Measurements from ENCODE around the gene NAAA.
"Not testable (repeated sequence)": the region's sequence is repeated elsewhere in the genome, so short reads cannot be mapped to it uniquely, and the experiment has no call there.

The NAAA gene

DNA sequence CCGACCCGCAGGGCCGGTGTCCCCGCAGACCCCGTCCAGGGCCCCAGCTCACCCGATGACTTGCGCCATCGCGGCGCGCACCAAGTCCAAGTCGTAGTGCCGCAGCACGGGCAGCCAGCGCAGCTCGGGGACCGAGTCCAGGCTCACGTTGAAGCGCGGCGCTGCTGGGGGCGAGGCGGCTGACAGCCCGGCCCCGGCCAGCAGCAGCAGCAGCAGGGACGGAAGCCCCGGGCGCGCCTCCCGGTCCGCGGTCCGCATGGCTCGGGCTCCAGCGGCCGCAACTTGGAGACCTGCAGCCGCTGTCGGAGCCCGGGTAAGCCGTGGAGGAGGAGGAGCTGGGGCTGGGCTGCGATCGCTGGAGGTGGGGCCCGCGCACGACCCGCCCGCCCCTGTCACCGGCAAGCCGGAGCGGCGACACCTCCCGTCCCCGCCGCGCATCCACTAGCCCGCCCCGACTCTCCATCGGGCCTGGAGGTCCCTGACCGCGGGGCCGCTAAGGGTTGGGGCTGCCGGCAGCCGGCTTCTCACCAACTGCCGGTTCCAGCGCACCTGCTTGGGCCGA, at the start of gene NAAA:
Gene NAAA, minus strand, starts transcription at position 322 of the 562 bp plus-strand sequence. Its CDS starts 64 bp downstream, at position 258.
- DNase-seq: peak; percentile 79

DNA sequence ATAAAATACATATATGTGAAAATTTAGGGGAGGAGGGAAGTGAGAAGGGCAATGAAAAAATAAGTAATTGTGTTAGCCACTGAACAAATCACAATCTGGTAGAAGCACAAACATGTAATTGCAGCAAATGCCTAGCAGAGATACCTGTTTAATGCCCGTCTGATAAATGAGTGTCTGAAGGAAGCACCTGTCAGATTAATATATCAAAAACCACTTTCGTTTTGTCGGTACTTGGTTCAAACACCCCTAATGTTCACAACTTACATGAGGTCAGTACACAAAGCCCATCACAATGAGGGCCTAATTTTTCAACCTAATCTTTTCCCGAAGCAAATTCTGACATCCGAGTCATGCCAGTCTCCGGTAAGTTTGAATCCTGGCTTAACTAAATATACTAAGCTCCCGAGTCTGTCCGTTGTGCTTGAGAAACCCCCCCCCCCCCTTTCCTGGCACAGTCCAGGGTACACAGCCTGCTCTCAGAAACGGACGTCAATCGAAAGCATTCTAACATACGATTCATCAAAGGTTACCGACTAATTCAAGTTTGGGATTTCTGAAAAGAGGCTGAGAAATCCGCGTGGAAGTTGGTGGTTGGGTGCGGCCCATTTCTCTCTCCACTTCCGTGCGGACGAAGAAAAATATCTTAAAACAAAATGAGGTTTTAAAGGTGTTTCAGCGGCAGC, 49.2 kb upstream of the NAAA start:
- DNase-seq: no peak

- DNase-seq: no peak
Measured at GRCh38 chr4:75985116-75985515, 44.3 kb upstream of the NAAA start.

DNA sequence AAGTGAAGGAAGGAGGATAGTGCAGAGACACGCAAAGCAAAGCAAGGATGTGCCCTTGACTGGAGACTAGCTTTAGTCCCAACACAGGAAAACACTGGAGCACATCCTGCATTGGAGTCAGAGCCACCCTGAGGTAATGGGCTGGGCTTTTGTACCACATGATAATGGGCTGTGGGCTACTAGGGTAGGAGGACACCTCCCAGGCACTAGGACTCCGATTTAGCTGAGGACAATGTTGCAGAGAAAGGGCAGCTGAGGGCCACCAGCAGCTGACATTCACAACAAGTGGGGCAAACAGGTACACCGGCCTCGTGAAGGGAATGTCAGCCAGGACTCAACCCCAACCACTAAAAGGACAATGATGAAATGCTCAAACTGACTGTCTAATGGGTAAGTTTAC, 39.8 kb upstream of the NAAA start:
- no peak for DNase-seq

DNA sequence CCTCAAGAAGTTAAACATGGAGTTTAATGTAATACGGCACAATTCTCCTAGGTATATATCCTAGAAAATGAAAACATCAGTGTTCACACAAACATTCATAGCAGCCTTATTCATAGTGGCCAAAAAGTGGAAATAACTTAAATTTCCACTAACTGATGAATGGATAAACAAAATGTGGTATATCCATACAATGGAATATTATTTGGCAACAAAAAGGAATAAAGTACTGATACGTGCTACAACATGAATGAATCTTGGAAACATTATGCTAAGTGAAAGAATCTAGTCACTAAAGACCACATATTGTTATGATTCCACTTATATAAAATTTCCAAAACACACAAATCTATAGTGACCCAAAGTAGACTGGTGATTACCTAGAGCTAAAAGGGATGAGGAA, 35.4 kb upstream of the NAAA start:
- no peak for DNase-seq

DNA sequence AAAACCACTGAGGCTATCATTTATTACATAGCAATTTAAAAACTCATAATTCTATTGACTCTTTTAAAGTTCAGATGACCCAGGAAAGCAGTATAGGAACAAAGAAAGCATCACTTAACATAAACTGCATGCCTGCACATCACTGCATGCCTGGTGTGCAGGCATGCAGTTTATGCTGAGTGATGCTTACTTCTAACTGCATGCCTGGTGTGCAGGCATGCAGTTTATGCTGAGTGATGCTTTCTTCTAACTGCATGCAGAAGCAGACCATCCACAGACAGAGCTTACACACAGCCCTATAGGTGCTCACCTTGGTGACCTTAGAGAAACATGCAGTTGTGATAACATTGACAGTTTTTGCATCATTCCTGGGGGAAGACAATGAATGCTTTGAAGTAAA, 33.0 kb upstream of the NAAA start:
- DNase-seq: no peak

GRCh38 chr4:75968084-75968483, 27.3 kb upstream of the NAAA start:
- DNase-seq: no peak

GRCh38 chr4:75963558-75963957, 22.7 kb upstream of the NAAA start:
- no peak for DNase-seq

DNA sequence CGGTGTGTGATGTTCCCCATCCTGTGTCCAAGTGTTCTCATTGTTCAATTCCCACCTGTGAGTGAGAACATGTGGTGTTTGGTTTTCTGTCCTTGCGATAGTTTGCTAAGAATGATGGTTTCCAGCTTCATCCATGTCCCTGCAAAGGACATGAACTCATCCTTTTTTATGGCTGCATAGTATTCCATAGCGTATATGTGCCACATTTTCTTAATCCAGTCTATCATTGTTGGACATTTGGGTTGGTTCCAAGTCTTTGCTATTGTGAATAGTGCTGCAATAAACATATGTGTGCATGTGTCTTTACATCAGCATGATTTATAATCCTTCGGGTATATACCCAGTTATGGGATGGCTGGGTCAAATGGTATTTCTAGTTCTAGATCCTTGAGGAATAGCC, 21.3 kb upstream of the NAAA start:
- DNase-seq: not testable (repeated sequence)

DNA sequence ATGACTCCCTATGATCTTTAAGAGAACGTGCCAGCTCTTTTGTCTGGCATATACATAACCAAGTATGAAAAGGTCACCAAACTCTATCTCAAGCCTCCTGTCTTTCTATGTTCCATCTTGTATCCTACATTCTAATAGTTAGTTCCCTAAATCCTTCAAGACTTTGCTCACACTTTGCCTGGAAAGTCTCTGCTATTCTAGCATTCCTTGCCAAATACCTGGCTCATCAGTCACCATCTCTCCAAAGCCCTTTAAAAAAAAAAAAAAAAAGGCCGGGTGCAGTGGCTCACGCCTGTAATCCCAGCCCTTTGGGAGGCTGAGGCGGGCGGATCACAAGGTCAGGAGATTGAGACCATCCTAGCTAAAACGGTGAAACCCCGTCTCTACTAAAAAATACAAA, 17.7 kb upstream of the NAAA start:
- DNase-seq: not testable (repeated sequence)

DNA sequence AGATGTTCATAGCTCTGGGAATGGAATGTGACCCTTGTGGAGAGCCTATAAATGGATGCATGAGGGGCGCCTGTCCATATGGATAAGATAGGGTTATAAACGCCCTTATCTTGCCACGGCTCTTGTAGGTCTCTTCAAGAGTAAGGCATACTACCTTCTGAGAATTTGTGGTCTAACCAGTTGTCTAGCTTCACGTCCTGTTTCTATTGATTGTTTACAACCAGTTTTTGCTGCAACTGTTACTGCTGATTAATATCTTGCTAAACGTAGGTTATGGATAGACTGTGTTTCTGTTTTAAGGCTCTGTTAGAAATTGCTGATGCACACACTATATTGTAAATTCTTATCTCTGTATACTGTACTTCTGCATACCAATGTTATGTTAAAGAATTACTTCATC, 14.0 kb upstream of the NAAA start:
- DNase-seq: not testable (repeated sequence)

DNA sequence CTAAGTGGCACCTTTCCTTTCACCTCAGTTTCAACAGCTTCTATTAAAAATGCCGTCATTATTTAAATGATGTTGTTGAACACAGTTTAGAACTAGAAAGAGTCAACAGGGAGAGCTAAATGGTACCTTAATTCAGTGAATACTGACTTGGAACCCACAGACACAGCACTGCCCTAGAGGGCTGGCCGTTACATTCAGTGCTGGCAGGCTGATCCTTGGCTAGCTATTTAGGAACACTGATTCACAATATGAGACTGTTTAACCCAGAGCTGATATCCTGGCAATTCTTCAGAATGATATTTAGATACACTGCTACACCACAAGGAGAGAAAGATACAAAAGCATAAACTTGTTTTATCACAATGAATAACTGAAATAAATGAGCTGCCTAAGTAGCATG, 12.7 kb upstream of the NAAA start:
- DNase-seq: no peak

DNA sequence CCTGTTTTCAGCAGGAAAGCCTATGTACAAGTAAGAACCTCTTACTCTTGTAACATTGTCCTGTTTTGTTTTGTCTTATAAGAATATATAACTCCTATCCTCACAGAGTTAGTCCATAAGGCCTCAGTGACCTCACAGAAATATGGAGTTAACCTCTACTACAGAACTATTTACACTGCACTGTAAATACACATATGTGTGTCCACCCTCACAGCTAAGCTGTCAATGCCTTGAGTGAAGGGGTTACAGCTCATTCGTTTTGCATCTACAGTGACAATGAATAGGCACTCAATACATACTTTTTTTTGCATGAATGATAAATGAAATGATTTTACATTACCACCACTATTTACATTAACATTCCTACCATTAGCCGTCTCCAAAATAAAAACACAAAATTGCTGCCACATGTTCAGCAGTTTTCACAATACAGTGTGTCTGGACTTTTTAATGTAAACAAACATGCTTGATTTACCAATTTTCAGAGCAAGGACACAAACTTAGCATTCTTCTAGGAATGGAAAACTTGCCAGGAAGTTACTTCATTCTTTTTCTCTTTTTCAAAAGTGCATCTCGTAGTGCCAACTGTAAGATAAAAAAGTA, 9.5 kb upstream of the NAAA start:
- no peak for DNase-seq

DNA sequence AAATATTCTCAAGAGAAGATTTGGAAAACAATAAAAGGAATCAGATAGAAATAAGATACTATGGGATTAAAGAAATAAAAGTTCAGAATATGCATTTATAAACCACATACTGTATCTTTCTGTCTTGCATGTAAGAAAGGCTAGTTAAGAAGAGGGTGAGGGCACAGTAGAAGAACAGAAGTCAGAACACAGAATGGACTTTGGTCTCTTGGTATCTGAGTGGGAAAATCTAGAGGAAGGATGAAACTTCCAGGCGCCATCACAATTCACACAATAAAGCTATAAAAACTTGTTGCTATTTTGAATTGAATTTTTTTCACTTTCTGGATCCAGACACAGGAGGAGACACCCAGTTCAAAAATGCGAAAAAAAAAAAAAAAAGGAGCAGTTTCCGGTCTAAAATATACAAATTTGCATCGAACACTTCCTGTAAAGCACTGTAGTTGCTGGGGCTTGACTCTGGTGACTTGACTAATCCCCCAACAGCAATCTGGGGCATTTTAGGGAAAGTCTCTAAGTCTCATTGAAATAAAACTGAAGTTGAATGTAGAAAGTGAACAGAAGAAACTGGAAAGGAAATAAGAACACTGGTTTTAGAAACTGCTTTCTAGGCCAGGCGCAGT, 8.1 kb upstream of the NAAA start:
- no peak for DNase-seq

DNA sequence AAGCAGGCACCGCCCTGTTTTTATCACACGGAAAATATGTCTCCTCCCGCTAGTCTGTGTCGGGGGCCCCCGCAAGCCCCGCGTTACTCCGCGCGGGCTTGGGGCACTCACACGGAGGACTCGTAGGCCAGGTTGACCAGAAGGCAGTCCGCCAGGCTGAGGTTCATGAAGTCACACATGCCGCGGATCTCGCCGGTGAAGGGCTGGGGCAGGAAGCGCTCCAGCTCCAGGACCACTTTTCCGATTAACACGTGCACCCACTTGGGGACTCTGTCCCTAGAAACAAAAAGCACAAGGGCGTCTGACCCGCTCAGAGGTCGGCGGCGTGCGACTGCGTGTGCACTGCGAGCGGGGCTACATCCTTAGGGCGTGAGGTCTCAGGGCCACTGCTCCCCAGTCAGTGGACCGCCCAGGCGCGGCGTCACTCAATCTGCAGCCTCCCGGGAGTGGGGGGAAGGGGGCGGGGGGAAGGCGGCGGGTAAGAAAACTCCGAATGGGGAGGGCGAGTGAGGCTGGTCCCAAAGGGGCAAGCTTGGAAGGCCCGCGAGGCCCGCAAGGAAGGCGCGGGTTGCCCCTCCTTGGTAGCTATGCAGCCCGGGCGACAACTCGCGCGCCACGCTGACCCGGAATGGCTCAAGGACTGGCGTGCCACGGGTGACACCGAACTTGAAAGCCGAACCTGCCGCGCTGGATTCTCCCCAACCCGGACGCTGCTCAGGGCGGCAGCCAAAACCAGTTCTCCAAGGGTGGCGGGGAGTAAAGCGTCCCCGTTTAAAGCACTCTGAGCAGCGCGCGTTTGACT, 722 bp downstream of the NAAA start:
- peak; percentile 80 for DNase-seq

DNA sequence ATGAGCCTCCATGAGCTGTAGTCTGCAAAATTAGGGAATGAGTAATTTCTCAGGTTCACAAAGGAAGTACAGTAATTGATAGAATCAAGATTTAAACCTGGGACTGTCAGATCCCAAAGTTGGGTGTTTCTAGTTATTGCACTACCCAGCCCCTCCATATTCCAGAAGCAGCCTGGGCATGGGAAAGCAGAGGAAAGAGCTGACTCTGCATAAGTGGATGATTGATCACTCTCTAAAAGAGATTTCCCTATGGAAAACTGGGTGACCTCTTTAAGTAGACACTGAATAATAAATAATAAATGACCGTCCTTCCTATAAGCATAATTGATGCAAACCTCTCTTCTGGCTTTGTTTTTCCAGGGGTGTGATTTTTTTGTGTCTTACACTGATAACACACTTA, 5.2 kb downstream of the NAAA start:
- DNase-seq: no peak

- no peak for DNase-seq
Measured at GRCh38 chr4:75930152-75930551, 10.7 kb downstream of the NAAA start.

DNA sequence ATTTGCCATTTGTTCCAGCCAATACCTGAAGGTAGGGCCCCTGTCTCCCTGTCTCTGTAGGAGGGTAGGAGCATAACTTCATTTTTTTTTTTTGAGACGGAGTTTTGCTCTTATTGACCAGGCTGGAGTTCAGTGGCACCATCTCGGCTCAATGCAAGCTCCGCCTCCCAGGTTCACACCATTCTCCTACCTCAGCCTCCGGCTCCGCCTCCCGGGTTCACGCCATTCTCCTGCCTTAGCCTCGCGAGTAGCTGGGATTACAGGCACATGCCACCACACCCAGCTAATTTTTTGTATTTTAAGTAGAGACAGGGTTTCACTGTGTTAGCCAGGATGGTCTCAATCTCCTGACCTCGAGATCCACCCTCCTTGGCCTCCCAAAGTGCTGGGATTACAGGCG, 15.9 kb downstream of the NAAA start:
- not testable (repeated sequence) for DNase-seq

- DNase-seq: no peak
Measured at GRCh38 chr4:75924309-75924827, 16.4 kb downstream of the NAAA start.

DNA sequence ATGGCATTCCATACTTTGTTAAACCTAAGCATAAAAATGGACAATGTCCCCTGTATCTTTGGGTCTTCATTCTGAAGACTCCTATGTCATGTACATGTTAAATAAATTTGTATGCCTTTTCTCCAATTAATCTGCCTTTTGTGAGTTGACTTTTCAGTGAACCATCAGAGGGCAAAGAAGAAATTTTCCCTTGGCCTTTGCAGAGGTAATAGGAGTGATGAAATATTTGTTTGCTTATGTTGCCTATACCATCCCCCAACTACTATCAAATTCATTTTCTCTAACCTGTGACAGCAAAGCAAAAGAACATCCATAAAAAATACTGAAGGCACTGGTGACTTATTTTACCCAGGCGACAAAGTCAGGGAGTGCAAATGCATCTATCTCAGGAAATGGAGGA, 18.2 kb downstream of the NAAA start:
- DNase-seq: no peak

DNA sequence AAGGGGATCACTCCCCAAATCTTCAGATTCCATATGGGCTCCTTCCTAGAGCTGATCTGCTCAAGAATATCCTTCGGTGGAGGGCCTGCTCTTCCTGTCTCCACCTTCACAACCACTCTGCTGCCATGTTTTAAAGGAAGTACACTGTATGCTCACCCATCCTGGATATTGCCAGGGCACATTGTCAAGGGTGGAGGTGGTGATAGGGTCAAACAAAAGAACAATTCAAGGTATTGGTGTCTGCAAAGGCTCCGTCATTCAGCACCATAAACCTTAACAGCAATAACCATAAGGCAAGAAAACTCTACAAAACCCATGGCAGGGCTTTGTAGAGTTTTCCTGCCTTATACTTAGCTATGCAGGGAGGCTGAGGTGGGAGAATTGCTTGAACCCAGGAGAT, 18.9 kb downstream of the NAAA start:
- DNase-seq: no peak

DNA sequence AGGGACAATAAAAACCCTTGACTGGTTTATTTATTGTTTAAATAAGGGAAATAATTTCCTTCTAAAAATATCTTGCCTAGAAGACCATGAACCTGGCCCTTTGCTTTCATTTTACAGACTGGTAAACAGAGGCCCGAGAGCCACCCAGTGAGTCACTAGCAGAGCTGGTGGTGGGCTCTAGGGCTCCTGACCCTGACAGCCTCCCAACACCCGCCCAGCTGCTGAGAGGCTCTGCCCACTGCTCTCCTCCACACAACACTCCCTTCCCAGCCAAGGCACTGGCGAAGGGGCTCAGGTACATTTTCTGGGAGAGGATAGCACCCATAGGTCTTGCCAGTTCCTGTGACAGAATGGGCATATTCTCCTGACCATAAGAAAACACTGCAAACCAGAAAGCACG, 20.5 kb downstream of the NAAA start:
- DNase-seq: no peak

- DNase-seq: no peak
Measured at GRCh38 chr4:75919920-75920319, 20.9 kb downstream of the NAAA start.
